NB4 (cell line): ENCODE results near the gene RSL1D1.

Experiments used
- DNase-seq: peaks from one replicate; pipeline ENCODE4 v3.0.0; 2010; ENCODE audit warnings: low read depth
- H3K4me3 ChIP-seq: one replicate; pipeline ENCODE4 v1.5.1; 2011; ENCODE audit warnings: mild to moderate bottlenecking, low read depth, low read length, moderate library complexity
- MYC ChIP-seq: IDR thresholded peaks from 2 replicates; pipeline ENCODE4 v1.6.1; 2011; ENCODE audit warnings: low read depth, low read length
- POLR2A ChIP-seq: IDR thresholded peaks from 2 replicates; pipeline ENCODE4 v1.6.1; 2011; ENCODE audit warnings: mild to moderate bottlenecking; ENCODE audit not compliant: insufficient read length; ENCODE audit errors: extremely low read depth
- TF ChIP-seq, protein P1 (sequence below): IDR thresholded peaks from one replicate; pipeline ENCODE4 v1.5.1; 2012; ENCODE audit warnings: low read depth, low read length
- TF ChIP-seq, protein P2 (sequence below): IDR thresholded peaks from 2 replicates; pipeline ENCODE4 v1.6.1; 2011; ENCODE audit warnings: low read depth, low read length

Gene RSL1D1

DNA sequence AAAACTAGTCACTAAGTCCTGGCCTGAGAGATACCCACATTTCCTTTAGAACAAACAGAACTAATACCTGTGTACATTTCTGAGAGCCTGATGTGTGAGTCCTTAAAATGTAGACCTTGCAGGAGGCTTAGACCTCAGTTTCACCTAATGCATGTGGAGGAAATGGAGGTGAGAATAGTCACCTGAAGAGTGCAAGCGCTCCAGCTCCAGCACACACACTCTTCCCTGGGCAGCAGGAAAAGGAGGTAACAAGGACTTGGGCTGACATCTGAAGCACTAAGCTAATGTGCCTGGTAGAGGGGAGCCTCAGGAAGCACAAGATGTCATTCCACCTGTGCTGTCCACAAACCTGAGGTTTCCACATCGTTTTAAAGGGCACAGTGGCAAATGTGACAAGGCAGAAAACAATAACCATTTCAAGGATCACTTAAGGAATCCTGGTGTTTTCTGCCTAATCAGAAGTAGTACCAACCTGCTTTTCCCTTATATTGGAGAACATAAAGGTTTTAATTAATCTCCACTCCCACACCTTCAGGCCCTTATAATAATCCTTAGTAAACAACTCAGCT is 17.2 kb upstream of the RSL1D1 start:
- TF ChIP-seq POLR2A (no peak), MYC (no peak)
- TF ChIP-seq, protein P1, sequence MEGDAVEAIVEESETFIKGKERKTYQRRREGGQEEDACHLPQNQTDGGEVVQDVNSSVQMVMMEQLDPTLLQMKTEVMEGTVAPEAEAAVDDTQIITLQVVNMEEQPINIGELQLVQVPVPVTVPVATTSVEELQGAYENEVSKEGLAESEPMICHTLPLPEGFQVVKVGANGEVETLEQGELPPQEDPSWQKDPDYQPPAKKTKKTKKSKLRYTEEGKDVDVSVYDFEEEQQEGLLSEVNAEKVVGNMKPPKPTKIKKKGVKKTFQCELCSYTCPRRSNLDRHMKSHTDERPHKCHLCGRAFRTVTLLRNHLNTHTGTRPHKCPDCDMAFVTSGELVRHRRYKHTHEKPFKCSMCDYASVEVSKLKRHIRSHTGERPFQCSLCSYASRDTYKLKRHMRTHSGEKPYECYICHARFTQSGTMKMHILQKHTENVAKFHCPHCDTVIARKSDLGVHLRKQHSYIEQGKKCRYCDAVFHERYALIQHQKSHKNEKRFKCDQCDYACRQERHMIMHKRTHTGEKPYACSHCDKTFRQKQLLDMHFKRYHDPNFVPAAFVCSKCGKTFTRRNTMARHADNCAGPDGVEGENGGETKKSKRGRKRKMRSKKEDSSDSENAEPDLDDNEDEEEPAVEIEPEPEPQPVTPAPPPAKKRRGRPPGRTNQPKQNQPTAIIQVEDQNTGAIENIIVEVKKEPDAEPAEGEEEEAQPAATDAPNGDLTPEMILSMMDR, result no peak
- TF ChIP-seq, protein P2, sequence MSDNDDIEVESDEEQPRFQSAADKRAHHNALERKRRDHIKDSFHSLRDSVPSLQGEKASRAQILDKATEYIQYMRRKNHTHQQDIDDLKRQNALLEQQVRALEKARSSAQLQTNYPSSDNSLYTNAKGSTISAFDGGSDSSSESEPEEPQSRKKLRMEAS, result no peak
- no peak overlapping the region for H3K4me3 ChIP-seq
- DNase-seq, result no peak

DNA sequence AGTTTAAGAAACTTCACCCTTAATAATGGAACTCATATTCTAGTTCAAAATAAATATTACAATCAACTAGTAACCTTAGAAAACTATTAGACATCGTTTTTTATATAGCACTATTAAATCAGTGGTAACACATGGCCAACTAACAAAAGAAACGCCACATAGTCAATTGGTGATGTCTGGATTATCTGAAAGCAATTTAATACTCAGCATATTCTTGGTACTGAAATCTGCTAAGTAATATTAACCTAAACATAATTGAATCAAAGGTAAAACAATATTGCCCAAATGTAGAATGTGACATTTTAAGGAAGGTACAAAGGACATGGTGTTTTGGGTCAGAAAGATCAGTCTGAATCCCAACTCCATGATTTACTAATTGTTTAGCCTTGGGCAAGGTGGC is 11.1 kb upstream of the RSL1D1 start:
- H3K4me3 ChIP-seq, result no peak overlapping the region
- TF ChIP-seq MYC (no peak), POLR2A (no peak)
- TF ChIP-seq, protein P2, result no peak
- TF ChIP-seq, protein P1, result no peak
- DNase-seq, result no peak

DNA sequence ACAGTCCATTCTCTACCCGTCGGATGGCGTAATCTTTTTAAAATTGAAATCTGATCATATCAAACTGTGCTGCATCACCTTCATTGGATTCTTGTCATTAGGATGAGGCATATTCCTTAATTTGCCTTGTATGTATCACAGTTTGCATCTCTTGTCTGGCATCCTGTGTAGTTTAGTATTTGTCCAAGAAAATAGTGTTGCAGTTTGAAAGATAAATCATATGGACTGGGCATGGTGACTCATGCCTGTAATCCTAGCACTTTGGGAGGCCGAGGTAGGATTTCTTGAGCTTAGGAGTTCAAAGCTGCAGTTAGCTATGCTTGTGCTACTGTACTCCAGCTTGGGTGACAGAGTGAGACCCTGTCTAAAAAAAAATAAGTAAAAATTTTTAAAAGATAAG is 5.8 kb upstream of the RSL1D1 start:
- no peak for DNase-seq
- H3K4me3 ChIP-seq, result no peak overlapping the region
- TF ChIP-seq, protein P1, result no peak
- TF ChIP-seq MYC (no peak), POLR2A (no peak)
- TF ChIP-seq, protein P2, result no peak

DNA sequence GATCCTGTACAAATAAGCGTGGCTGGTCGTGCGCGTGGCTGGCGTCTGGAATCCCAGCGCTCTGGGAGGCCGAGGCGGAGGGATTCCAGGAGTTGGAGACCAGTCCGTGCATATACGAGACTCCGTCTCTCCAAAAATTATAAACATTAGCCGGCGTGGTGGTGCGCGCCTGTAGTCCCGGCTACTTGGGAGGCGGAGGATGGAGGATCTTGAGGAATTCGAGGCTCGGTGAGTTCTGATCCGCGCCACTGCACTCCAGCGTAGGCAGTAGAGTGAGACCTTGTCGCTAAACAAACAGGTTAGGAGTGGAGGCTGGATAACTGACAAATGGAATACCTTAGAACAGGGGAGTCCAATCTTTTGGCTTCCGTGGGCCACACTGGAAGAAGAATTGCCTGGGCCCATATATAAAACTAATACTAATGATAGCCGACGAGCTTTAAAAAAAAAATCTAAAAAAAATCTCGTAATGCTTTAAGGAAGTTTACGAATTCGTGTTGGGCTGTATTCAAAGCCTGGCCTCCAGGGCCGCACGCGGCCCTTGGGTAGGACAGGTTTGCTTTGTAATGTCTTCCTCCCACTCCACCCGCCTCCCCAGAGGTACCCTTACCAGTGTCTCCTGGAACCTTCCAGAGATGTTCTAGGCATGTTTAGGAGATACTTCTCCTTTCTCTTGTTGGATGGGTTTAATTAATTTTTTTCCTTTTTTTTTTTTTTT is 909 bp upstream of the RSL1D1 start:
- DNase-seq, result peak; percentile 40
- H3K4me3 ChIP-seq, result peak overlapping the region; percentile 87
- TF ChIP-seq, protein P1, result no peak
- 0 out of 2 replicates have a peak, but pooled peaks have one; percentile 21 for TF ChIP-seq MYC

DNA sequence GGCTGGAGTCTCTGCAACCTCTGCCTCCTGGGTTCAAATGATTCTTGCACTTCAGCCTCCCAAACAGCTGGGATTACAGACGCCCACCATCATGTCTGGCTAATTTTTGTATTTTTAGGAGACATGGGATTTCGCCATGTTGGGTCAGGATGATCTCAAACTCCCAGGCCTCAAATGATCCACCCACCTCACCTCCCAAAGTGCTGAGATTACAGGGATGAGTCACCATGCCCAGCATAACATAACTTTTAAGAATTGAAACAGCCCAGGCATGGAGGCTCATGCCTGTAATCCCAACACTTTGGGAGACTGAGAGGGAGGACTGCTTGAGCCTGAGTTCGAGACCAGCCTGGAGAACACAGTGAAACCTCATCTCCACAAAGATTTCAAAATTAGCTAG is 2.5 kb downstream of the RSL1D1 start:
- DNase-seq, result no peak
- TF ChIP-seq, protein P1, result no peak
- TF ChIP-seq POLR2A (no peak), MYC (no peak)
- TF ChIP-seq, protein P2, result no peak
- H3K4me3 ChIP-seq, result peak overlapping the region; percentile 87

DNA sequence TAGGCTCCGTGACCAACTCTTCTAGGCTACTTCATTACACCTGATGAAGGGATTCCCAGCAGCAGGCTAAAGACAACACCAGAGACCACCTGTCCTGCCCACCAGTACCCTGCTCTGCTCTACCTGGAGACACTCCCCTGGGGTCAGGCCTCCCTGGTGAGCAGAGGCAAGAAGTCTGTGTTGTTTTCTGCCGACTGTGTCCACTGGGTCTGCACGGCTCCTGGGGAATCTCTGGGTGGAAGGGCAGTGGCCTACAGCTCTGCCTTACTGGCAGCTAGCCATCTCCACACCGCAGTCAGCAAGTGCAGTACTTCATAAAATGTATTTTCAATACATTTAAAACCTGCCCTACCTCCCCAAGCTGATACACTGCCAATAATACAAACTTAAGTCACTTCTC is 6.8 kb downstream of the RSL1D1 start:
- no peak overlapping the region for H3K4me3 ChIP-seq
- no peak for TF ChIP-seq MYC
- no peak for DNase-seq
